NCI-H1694 (cell line): ENCODE data around the gene UBE2S.
"Not testable (repeated sequence)": the region's sequence is repeated elsewhere in the genome, so short reads cannot be mapped to it uniquely, and the experiment has no call there.

Experiments used
- DNase-seq: peaks from one replicate; lab custom pipeline; 2025; lab: John Stamatoyannopoulos, UW

The UBE2S gene

DNA sequence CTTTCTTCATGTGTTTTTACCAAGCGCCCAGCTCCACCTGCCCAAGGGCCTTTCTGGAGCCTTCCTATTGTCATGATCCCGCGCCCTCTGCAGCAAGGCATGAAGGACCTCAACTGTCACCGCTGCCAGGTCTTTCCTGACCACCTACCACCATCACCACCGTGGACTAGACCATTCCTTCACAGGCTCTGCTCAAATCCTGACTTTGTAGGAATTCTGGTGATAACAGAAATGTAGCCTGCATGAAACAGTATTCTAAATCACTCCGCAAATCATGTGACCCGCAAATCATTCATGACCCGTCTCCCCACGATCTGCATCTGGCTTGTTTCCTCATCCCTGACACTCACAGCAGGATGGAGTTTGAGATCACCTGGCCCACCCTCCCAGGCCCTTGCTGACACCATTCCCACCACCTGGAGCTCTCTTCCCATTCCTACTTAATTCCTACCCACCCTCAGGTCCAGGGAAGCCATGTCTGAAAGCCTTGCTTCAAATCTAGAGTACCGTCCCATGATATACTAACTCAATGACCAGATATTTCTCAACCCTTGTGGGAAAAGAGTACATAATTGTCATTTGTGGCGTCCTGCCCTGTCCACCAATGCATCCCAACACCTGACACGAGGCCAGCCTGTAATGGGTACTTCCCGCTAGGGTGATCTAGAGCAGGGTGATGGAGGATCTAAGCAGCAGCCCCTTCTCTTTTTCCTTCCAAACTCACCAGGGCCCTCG, 1.3 kb downstream of the UBE2S start:
- no peak for DNase-seq

GRCh38 chr19:55405638-55406037, 1.9 kb downstream of the UBE2S start:
- DNase-seq, result no peak

DNA sequence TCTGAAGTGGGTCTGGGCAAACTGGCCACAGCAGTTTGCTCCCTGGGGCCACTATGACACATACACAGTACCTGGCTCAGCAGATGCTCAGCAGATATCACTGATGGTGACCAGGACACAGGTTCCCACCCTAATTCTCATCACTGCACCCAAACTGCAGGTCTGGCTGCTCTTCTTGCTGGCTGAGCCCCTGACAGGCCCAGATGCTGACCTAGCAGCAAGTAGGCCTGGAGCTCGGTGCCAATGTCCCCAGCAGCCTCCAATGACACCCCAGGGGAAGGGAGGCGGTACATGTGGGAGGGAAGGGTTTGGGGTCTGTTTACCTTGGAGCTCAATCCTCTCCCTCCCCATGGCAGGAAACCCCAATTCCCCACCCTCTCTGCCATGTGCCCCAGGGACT, 5.1 kb downstream of the UBE2S start:
- no peak for DNase-seq

GRCh38 chr19:55401390-55401789, 6.2 kb downstream of the UBE2S start:
- DNase-seq, result not testable (repeated sequence)

GRCh38 chr19:55400281-55401087, 7.1 kb downstream of the UBE2S start:
- DNase-seq, result no peak

DNA sequence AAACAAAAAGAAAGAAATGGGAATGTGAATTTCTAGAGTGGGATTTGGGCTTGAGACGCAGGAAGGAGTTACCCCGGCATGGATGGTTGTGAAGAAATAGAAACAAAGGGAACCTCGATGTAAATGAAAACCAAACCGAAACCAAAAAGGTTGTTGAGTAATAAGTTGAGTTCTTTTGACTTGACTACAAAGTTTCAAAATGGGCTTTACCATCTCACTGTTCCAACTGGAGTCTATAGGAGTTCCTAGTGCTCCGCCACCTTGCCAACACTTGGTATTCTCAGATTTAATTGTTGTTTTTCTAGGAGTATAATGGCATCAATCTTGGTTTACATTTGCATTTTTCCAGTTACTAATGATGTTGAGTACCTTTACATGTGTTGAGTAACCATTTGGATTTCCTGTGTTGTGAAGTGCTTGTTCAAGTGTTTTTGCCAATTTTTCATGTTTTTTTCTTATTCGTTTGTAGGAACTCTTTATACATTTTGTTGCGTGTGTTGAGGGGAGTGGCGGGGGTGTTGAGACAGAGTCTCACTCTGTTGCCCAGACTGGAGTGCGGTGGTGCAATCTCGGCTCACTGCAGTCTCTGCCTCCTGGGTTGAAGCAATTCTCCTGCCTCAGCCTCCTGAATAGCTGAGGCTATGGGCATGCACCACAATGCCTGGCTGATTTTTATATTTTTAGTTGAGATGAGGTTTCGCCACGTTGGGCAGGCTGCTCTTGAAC, 9.2 kb downstream of the UBE2S start:
- DNase-seq, result no peak

DNA sequence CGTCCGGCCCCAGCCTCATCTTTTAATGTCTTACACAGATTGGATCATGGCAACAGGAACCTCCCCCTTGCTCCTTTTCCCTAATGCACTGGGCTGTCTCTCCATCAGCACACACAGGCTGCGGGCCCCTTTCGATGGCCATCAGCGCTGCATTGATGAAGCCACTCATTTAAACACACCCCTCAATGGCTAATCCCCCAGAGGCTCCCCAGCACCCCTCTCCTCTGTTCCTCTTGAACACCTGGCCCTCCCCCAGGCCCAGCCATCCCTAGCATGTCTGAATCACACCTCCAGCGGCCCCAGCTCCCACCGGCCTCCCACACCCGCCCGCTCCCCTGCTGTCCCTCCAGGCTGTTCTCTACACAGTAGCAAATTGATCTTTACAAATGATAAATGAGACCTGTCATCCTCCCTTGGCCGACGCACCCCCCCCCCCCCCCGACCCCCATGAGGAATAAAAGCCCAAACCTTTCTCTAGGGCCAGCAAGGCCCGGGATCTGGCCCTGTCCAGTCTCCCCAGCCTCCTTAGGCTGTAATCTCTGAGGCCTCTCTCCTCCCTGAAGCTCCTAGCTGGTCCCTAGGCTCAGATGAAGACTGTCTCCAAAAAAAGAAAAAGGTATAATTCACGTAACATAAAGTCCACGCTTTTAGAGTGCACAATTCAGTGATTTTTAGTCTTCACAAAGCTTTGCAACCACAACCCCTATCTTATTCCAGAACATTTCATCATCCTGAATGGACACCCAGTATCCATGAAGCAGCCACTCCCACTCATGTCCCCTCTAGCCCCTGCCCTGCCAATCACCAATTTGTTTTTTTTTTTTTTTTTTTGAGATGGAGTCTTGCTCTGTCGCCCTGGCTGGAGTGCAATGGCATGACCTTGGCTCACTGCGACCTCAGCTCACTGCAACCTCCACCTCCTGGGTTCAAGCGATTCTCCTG, 14.5 kb downstream of the UBE2S start:
- no peak for DNase-seq

DNA sequence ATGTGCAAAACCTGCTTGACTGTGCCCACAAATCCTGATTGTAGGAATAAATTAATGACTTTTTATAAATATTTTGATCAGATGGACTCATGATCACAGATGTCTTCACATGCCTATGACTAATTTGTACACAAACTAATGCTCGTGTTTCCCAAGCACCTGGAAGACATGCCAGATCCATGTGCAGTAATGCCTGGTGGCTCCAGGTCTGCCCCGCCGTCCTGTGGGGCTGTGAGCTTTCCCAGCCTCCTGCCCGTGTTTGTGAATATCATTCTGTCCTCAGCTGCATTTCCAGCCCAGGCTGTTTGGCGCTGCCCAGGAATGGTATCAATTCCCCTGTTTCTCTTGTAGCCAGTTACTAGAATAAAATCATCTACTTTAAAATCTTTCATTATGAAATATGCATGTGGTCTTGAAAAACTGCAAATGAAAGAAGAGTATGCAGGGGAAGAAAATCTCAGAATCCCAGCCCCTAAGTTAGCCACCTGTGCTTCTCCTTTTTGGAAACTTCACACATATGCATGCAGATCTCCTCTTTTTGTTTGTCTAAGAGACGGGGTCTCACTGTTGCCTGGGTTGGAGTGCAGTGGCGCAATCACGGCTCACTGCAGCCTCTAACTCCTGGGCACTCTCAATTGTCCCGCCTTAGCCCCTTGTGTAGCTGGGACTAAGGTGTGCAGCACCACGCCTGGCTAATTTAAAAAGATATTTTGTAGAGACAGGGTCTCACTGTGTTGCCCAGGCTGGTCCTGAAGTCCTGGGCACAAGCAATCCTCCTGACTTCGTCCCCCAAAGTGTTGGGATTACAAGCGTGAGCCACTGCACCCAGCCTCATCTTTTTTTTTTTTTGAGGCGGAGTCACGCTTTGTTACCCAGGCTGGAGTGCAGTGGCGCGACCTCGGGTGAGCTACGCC, 15.6 kb downstream of the UBE2S start:
- no peak for DNase-seq

DNA sequence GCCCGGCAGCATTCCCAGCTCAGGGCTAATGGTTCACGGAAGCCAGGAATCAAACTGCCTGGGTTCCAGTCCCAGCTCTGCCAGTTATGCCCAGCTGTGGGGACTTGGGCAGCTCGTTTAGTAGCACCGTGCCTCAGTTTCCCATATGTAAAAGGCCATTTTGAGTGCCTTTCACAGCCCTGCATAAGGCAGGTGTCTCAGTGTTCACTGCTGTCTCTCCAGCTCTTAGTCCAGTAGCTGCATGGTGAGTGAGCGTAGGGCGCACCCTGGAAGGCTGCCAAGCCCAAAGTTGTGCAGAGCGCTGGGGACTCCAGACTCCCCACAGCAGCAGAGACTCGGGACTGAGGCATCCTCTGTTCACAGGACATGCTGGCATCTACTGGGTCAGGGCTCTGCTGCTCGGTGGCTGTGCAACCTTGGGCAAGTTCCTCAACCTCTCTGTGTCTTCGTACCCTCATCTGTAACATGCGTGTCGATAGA, 16.4 kb downstream of the UBE2S start:
- DNase-seq, result no peak

- no peak for DNase-seq
Measured at GRCh38 chr19:55390461-55390880, 17.1 kb downstream of the UBE2S start.

DNA sequence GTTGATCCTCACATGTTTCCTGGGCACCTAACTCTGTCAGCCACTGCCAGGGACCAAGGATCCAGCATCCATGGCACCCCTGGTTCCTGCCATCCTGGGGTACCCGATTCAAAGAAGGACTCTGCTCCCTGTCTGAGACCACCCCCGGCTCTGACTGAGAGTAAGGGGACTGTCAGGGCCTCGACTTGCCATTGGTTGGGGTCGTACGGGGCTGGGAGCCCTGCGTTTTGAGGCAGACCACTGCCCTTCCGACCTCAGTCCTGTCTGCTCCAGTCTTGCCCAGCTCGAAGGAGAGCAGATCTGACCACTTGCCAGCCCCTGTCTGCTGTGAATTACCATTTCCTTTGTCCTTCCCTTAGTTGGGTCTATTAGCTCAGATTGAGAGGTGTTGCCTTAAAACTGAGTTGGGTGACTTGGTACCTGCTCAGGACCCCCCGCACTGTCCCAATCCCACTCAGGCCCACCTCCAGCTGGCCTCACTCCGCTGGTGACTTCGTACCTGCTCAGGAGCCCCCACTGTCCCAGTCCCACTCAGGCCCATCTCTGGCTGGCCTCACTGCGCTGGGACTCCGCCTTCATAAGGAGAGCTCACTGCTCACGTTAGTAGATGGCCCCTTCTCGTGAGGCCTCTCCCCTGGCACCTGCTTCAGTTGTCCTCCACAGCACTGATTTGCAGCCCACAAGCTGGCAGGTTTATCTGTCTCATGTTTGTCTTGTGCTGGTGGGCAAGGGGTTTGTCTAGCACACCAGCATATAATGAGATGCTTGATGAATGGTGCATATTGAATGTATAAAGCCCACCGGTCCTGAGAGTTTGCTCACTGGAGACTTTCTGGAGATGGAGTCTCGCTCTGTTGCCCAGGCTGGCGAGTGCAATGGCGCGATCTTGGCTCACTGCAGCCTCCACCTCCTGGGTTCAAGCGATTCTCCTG, 17.9 kb downstream of the UBE2S start:
- no peak for DNase-seq

DNA sequence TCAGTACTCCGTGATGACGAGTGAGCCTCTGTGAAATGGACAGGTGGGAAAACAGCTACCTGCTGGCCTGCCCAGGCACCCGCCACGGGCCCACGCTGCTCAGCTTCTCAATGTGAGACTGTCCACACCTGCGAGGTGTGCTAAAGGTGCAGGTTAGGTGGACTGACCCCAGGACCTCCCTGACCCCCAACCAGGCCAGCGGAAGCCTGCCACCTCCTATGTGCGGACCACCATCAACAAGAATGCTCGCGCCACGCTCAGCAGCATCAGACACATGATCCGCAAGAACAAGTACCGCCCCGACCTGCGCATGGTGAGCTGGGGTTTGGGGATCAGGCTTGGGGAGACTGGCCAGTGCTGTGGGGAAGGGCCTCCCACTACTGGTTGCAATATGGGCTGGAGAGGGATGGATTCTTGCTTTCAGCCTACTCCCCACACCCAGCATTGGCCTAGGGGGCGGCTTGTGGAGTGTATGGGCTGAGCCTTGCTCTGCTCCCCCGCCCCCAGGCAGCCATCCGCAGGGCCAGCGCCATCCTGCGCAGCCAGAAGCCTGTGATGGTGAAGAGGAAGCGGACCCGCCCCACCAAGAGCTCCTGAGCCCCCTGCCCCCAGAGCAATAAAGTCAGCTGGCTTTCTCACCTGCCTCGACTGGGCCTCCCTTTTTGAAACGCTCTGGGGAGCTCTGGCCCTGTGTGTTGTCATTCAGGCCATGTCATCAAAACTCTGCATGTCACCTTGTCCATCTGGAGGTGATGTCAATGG, 19.7 kb downstream of the UBE2S start:
- no peak for DNase-seq

GRCh38 chr19:55386493-55386971, 21.1 kb downstream of the UBE2S start:
- no peak for DNase-seq

DNA sequence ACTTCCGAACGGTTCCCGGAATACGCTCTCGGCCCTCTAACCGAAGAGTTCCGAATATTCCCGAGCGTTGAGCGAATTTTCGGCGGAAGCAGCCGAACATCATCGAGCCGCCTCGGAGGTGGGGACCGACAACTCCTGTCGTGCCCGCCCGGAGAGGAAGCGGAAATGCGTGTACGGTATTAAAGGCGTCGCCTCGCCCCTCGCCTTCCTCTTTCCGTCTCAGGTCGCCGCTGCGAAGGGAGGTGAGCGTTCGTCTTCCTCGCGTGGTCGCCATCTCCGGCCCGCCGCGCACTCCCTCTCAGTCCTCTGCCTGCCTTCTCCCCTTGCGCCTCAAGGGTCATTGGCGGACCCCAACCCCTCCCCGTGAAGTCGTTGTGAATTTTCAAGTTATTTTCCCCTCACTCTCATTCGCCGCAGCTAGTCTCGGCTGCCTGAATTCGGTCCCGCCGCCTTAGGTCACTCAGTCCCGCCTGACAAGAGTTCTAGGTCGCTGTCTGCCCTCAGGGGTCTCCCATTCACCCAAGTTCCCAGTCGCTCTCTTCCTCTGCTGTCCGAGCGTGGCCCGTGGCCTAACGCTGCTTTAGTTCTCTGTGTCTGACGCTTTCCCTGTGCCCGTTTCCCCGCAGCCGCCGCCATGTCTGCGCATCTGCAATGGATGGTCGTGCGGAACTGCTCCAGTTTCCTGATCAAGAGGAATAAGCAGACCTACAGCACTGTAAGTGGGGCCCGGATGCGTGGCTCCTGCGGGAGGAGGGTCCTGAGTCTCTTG, 21.7 kb downstream of the UBE2S start, which contains the start of gene RPL28:
RPL28 (plus strand) TSS at position 209 of the 769 bp plus-strand sequence; CDS start at position 635, 426 bp downstream.
- DNase-seq, result peak; percentile 99

- DNase-seq, result peak; percentile 96
Measured at GRCh38 chr19:55384920-55385723, 22.5 kb downstream of the UBE2S start.

GRCh38 chr19:55384131-55384919, 23.3 kb downstream of the UBE2S start, which contains the start of gene TMEM238:
Gene TMEM238, minus strand, starts transcription at chr19:55384292. Its CDS starts 33 bp downstream, at chr19:55384259.
- no peak for DNase-seq
